Measurements from ENCODE around the gene NAPSA.

DNA sequence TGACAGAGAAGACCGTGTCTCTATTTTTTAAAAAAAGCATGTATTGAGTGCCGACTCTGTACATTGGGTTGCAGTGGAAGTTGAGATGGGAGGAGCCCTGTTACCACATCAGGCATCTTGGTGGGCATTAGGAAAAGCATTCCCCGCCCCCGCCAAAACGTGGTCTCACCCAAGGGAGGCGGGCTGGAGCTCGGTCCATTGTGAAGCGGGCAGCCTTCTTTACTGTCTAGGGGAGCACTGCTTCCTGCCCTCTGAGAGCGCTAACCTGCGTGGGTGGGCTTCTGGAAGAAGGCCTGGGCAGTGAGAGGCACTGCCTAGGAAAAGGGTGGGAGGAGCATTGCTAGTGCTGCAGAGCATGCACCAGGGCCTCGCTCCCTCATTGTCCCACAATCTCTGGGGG lies 14.7 kb upstream of the NAPSA start:
- TF ChIP-seq, protein P1, sequence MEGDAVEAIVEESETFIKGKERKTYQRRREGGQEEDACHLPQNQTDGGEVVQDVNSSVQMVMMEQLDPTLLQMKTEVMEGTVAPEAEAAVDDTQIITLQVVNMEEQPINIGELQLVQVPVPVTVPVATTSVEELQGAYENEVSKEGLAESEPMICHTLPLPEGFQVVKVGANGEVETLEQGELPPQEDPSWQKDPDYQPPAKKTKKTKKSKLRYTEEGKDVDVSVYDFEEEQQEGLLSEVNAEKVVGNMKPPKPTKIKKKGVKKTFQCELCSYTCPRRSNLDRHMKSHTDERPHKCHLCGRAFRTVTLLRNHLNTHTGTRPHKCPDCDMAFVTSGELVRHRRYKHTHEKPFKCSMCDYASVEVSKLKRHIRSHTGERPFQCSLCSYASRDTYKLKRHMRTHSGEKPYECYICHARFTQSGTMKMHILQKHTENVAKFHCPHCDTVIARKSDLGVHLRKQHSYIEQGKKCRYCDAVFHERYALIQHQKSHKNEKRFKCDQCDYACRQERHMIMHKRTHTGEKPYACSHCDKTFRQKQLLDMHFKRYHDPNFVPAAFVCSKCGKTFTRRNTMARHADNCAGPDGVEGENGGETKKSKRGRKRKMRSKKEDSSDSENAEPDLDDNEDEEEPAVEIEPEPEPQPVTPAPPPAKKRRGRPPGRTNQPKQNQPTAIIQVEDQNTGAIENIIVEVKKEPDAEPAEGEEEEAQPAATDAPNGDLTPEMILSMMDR (IDR thresholded peaks at IDR 0.05), result no peak
- no peak for TF ChIP-seq POLR2A (IDR thresholded peaks at IDR 0.05)
